Left lung (tissue), 10 donors: Measurements from ENCODE around the gene SPECC1L. TPM values are rescaled to one million over a fixed set of nuclear protein-coding genes. Genes with fewer than 3 reads are reported as not detected.

ENCODE experiments used
- ATAC-seq: fragments of 200-7000 bp; cut with Tn5 transposase; one replicate; pipeline ENCODE4 v1.9.1; 2020; ENCODE audit warnings: moderate library complexity
- DNase-seq, 4 donors: peaks; one replicate each; pipeline ENCODE4 v3.0.0-alpha.2; 2013 to 2020
- H3K27ac ChIP-seq, 2 donors: fragments of 200-600 bp; sonication (generic) in 1 of 2; one replicate each; pipeline versions ENCODE4 v1.5.0 to v1.8.0; 2020 to 2021
- H3K27me3 ChIP-seq, 2 donors: fragments of 200-600 bp; sonication (generic) in 1 of 2; one replicate each; pipeline versions ENCODE4 v1.5.0 to v1.8.0; 2020 to 2021
- H3K36me3 ChIP-seq, 2 donors: fragments of 200-600 bp; sonication (generic) in 1 of 2; one replicate each; pipeline versions ENCODE4 v1.5.0 to v1.8.0; 2020 to 2021
- H3K4me1 ChIP-seq, 2 donors: fragments of 200-600 bp; one replicate each; pipeline ENCODE4 v1.8.0; 2021
- H3K4me3 ChIP-seq, 2 donors: fragments of 200-600 bp; sonication (generic) in 1 of 2; one replicate each; pipeline versions ENCODE4 v1.5.0 to v1.8.0; 2020 to 2021; ENCODE audit warnings: mild to moderate bottlenecking in 1 of 2
- H3K9me3 ChIP-seq, 2 donors: fragments of 200-600 bp; sonication (generic) in 1 of 2; one replicate each; pipeline versions ENCODE4 v1.5.0 to v1.8.0; 2020 to 2021
- CTCF ChIP-seq, 2 donors: fragments of 200-600 bp; sonication (generic) in 1 of 2; IDR thresholded peaks; one replicate each; pipeline versions ENCODE4 v1.5.0 to v1.8.0; 2021; ENCODE audit warnings: antibody characterized with exemption in 2 of 2
- intact Hi-C, 2 donors: fragments of 100-400 bp; cut with DNase I; formaldehyde crosslinking; loops; one replicate each; pipeline versions ENCODE4 v1.11.2 to v1.14.2; 2022
- polyA plus RNA-seq, 6 donors: library from polyadenylated mRNA; unstranded; fragments of 120-200 nt; gene quantifications; one replicate each; pipeline ENCODE4 v1.2.1, GENCODE V29; 2013; ENCODE audit not compliant: insufficient read length in 6 of 6
- total RNA-seq, 2 donors: library from RNA; stranded (reverse); fragmentation: NEBNext Ultra II Directional; extraction: Animal tissue kit (Norgen Biotek cat#: 25700); gene quantifications; one replicate each; pipeline ENCODE4 v1.2.1, GENCODE V29; 2021
- donor health status: DM: no; HTN: yes; CAD: no.
- donor health status: DM: no; HTN: no; CAD: no.

The SPECC1L gene
- total and polyA plus RNA-seq, 8 donors: 70.9 to 94.4 (median 80.9) TPM

- TF ChIP-seq CTCF (IDR thresholded peaks at IDR 0.05): no peak
- Histone ChIP-seq H3K27ac (no peak overlapping the region), H3K4me1 (peaks cover 9 to 41% of the 10 kb centered on the region in 2 donors), H3K4me3 (no peak overlapping the region), H3K9me3 (no peaks in the 10 kb centered on the region), H3K27me3 (no peaks in the 10 kb centered on the region), H3K36me3 (peaks cover 0 to 51% of the 10 kb centered on the region in 2 donors)
- peak in 1 of 4 donors; percentile 25 for DNase-seq
- intact Hi-C loops: no loop called here
- no peak for ATAC-seq
These were observed 147.4 kb downstream of the SPECC1L start for GRCh38 chr22:24417901-24418641.

DNA sequence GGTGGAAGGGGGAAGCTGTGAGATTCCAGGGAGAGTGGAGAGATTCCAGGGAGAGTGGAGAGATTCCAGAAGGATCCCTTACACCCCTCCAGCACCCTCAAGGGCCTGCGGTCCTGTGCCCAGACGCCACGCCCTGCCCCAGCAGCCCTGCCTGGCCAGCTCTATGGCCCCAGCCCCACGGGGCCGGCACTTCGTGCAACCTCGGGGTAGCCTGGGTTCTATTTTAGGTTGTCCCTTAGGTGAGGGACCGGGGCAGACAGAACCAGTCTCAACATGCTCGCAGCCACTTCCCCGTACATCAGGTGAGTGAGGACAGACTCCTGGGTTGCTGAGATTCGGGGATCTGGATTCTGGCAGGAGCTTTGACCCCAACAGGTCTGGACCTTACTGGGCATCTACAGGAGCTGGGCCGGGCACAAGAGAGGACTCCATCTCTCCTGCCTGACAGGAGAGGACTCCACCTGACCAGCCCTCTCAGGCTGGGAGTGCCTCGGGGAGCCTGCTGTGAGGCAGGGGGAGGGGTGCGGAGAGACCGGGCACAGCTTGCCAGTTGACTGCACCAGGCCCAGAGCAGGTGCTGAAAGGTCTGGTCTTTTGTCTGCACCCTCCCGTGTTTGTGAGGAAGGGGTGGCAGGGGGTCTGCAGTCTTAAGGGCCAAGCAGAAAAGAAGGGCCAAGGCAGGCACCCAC is 148.3 kb downstream of the SPECC1L start:
- peak overlapping the region in 1 of 2 donors; percentile 23 for H3K27ac ChIP-seq
- ATAC-seq (peak; percentile 44), DNase-seq (peak in 1 of 4 donors; percentile 38)
- intact Hi-C loops: no loop called here
- H3K4me3 ChIP-seq: no peak overlapping the region
- H3K27me3 ChIP-seq: no peaks in the 10 kb centered on the region
- H3K4me1 ChIP-seq: peaks cover 9 to 47% of the 10 kb centered on the region in 2 donors
- H3K36me3 ChIP-seq: peaks cover 0 to 43% of the 10 kb centered on the region in 2 donors
- no peaks in the 10 kb centered on the region for H3K9me3 ChIP-seq
- no peak for TF ChIP-seq CTCF (IDR thresholded peaks at IDR 0.05)

DNA sequence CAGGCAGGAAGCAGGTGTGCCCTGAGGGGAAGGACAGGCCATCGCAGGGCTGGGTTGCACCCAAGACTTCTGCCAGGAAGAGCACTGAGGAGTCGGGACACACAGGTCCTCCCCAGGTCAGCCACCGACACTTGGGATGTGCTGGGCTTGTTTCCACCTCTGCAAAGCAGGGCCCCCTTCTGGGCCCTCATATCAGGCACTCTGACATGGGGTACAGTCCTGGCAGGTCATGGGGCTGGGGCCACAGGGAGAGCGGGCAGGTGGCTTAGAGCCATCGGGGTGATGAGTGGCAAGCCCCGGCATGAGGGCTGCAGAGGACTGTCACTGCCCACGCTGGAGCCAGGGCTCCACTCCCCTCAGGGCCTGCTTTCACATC is 148.8 kb downstream of the SPECC1L start:
- no peak for ATAC-seq
- H3K4me3 ChIP-seq: no peak overlapping the region
- TF ChIP-seq CTCF (IDR thresholded peaks at IDR 0.05): no peak
- H3K27me3 ChIP-seq: peaks cover 0 to 5% of the 10 kb centered on the region in 2 donors
- H3K27ac ChIP-seq: peak overlapping the region in 1 of 2 donors; percentile 23
- H3K9me3 ChIP-seq: no peaks in the 10 kb centered on the region
- DNase-seq: peak in 1 of 4 donors; percentile 61
- peaks cover 14 to 52% of the 10 kb centered on the region in 2 donors for H3K4me1 ChIP-seq
- intact Hi-C loops: no loop called here
- peaks cover 0 to 37% of the 10 kb centered on the region in 2 donors for H3K36me3 ChIP-seq

GRCh38 chr22:24420072-24420976 is 149.7 kb downstream of the SPECC1L start:
- Histone ChIP-seq H3K27ac (peak overlapping the region; percentile 13 to 57), H3K36me3 (peaks cover 0 to 29% of the 10 kb centered on the region in 2 donors), H3K4me3 (no peak overlapping the region), H3K9me3 (no peaks in the 10 kb centered on the region), H3K4me1 (peaks cover 15 to 54% of the 10 kb centered on the region in 2 donors), H3K27me3 (peaks cover 0 to 8% of the 10 kb centered on the region in 2 donors)
- ATAC-seq (peak; percentile 3), DNase-seq (peak in 1 of 4 donors; percentile 80)
- TF ChIP-seq CTCF (IDR thresholded peaks at IDR 0.05): no peak
- intact Hi-C loops: loop anchor here in 1 of 2 donors (10.0 kb wide), 1 partner anchor 84 kb away; no protein-coding TSS in a partner anchor
